Endothelial cell of coronary artery (primary cell): ENCODE data around the gene TYRO3. TPM values are rescaled to one million over a fixed set of nuclear protein-coding genes. Genes with fewer than 3 reads are reported as not detected.

Source experiments
- total RNA-seq: library from RNA; depleted of rRNA; stranded (reverse); fragments of >200 nt; gene quantifications from 2 replicates; pipeline ENCODE4 v1.2.3, GENCODE V29; 2014

The TYRO3 gene
- total RNA-seq: 6.3 and 8.5 TPM in 2 replicates

DNA sequence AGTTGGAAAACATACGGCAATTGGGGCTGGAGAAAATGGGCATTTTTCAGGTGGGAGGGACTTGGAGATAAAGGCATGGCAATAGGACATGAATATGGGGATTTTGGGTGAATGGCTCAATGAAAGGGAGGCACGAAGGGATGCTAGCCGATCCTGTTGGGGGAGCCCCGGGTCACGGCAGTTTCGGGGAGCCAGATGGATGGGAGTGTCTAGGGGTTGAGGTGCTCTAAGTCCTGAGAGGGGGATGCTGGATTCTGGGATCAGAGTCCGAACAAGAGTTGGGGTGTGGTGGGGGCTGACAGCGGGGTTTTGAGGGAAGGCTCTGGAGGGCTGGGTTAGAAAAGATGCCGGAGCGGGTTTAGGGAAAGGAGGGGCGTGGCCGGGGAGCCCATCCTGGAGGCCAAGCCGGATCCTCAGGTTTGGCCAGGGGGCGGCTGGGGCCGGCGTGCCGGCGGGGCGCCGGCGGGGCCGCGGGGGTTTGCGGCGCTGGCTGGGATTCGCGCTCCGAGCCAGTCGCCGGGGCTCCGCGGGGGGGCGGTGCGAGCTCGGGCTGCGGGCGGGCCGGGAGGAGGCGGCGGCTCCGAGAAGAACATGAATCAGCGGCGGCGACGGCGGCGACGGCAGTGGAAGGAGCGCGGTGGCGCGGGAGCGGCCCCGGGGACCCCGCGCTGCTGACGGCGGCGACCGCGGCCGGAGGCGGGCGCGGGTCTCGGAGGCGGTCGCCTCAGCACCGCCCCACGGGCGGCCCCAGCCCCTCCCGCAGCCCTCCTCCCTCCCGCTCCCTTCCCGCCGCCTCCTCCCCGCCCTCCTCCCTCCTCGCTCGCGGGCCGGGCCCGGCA lies at the start of gene TYRO3:
Gene TYRO3, plus strand, starts transcription at position 813 of the 839 bp plus-strand sequence. CDS start 46 bp downstream, outside the sequence.

DNA sequence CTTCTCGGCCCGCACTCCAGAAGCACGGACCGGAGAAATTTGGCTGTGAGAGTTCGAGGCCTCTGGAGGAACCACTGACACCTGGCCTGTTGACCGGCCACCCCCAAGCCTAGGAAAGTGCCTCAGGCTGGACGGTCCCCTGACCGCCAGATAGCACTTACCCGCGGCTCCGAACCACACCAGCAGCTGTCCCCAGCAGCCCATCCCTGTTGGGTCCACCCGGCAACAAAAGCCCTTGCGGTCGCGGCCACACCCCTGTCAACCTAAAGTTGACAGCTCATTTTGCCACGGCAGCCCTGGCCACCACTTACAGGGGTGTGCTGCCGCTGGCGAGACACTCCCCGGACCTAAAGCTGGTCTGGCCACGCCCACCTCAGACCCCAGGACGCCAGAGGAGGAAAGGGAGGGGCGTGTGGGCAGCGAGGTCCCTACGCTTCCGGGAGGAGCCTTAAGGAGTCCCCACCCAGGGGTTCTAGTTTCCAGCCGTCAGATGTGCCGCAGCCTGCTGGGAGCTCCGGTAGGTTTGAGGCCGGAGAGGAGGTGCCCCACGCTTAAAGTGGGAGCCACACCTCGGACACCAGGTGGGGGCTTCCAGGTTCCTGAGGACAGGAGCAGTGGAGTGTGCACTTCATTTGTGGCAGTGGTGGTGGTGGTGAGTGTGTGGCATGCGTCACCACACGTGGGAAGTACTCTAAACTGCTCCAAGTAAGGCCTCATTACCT lies 45.3 kb upstream of the TYRO3 start, which contains the start of gene LTK:
Gene LTK, minus strand, starts transcription at position 322 of the 722 bp plus-strand sequence. Its CDS starts 118 bp downstream, at position 204.

Other genes with a start within 250 kb of the TYRO3 start
- gene OIP5, start 226.6 kb upstream of the TYRO3 start, total RNA-seq: 3.2 and 8.3 TPM in 2 replicates
- 27.9 and 75.9 TPM in 2 replicates for gene NUSAP1, start 226.3 kb upstream of the TYRO3 start, total RNA-seq
- gene NDUFAF1, start 156.7 kb upstream of the TYRO3 start, total RNA-seq: 21.3 TPM in 2 replicates
- gene RTF1, start 142.1 kb upstream of the TYRO3 start, total RNA-seq: 16.3 and 18.1 TPM in 2 replicates
- gene ITPKA, start 65.3 kb upstream of the TYRO3 start, total RNA-seq: 0.66 and 2.3 TPM in 2 replicates
- under 0.01 and 0.19 TPM in 2 replicates for gene LTK, start 45.4 kb upstream of the TYRO3 start, total RNA-seq
- 14.4 and 20.6 TPM in 2 replicates for gene RPAP1, start 15.0 kb upstream of the TYRO3 start, total RNA-seq
- gene MGA, start 101.2 kb downstream of the TYRO3 start, total RNA-seq: 22.5 and 41.9 TPM in 2 replicates
- gene MAPKBP1, start 215.3 kb downstream of the TYRO3 start, total RNA-seq: 18.3 and 22.3 TPM in 2 replicates